HepG2 (cell line): Measurements from ENCODE around the gene ACTL8.

Experiments
- CTCF ChIP-seq: sonication (generic); formaldehyde crosslinking; IDR thresholded peaks from 2 replicates; pipeline ENCODE4 v1.5.0; 2020; ENCODE audit warnings: mild to moderate bottlenecking, missing genetic modification reagents, moderate library complexity
- GABPB1 ChIP-seq: IDR thresholded peaks from 2 replicates; pipeline ENCODE4 v1.6.1; 2016; ENCODE audit warnings: mild to moderate bottlenecking, missing genetic modification reagents, moderate library complexity, missing compliant biosample characterization
- NR2C2 ChIP-seq: sonication (generic); formaldehyde crosslinking; IDR thresholded peaks from 2 replicates; pipeline ENCODE4 v1.4.0; 2020; ENCODE audit warnings: missing genetic modification reagents, mild to moderate bottlenecking, moderate library complexity, borderline replicate concordance
- POLR2A ChIP-seq, 2 experiments: IDR thresholded peaks; 2 replicates each; pipeline ENCODE4 v1.6.1; 2011; ENCODE audit warnings: low read depth in 2 of 2, low read length in 2 of 2, mild to moderate bottlenecking in 1 of 2, moderate library complexity in 1 of 2; ENCODE audit not compliant: insufficient read depth in 1 of 2
- POLR2AphosphoS5 ChIP-seq: IDR thresholded peaks from 2 replicates; pipeline ENCODE4 v1.6.1; 2012; ENCODE audit warnings: low read depth, low read length
- SIX1 ChIP-seq: sonication (generic); formaldehyde crosslinking; IDR thresholded peaks from 2 replicates; pipeline ENCODE4 v1.4.0; 2020; ENCODE audit warnings: missing genetic modification reagents, borderline replicate concordance
- TCF7 ChIP-seq: sonication (generic); IDR thresholded peaks from 2 replicates; pipeline ENCODE4 v1.6.1; 2016; ENCODE audit warnings: antibody characterized with exemption, low read depth
- USF2 ChIP-seq, 2 experiments: sonication (generic) in 1 of 2; formaldehyde crosslinking in 1 of 2; IDR thresholded peaks; 2 replicates each; pipeline versions ENCODE4 v1.5.1 to v1.6.1; 2011 to 2020; ENCODE audit warnings: borderline replicate concordance in 1 of 2, low read depth in 1 of 2, low read length in 1 of 2, mild to moderate bottlenecking in 1 of 2, missing genetic modification reagents in 1 of 2, moderate library complexity in 1 of 2
- ZFYVE20 ChIP-seq: sonication (generic); formaldehyde crosslinking; IDR thresholded peaks from 2 replicates; pipeline ENCODE4 v1.8.0; 2023; ENCODE audit warnings: low read depth, mild to moderate bottlenecking, moderate library complexity, missing genetic modification reagents, borderline replicate concordance

GRCh38 chr1:17736625-17737024 is 18.5 kb upstream of the ACTL8 start:
- TF ChIP-seq NR2C2 (CRISPR knock-in tag): no peak
- TF ChIP-seq POLR2A (IDR thresholded peaks at IDR 0.05; ENCODE audit: insufficient read depth in 1 of 2, low read depth in 2 of 2, low read length in 2 of 2): no peak
- no peak for TF ChIP-seq ZFYVE20 (CRISPR knock-in tag)
- TF ChIP-seq TCF7: no peak
- TF ChIP-seq CTCF (CRISPR knock-in tag): no peak
- TF ChIP-seq USF2 (IDR thresholded peaks at IDR 0.05; ENCODE audit: low read depth, low read length): no peak
- no peak for TF ChIP-seq USF2 (CRISPR knock-in tag; IDR thresholded peaks at IDR 0.05; ENCODE audit: borderline replicate concordance)
- TF ChIP-seq GABPB1: no peak
- TF ChIP-seq SIX1 (CRISPR knock-in tag): no peak
- no peak for TF ChIP-seq POLR2AphosphoS5
